Nephron (organoid): Measurements from ENCODE around the gene GALNT13.

ENCODE experiments used
- H3K27ac Mint-ChIP-seq, 3 experiments: 2 replicates each; pipeline ENCODE4 v1.8.0; 2020; ENCODE audit warnings: mixed read lengths in 3 of 3, mild to moderate bottlenecking in 2 of 3, moderate library complexity in 1 of 3
- H3K27me3 Mint-ChIP-seq: 2 replicates; pipeline ENCODE4 v1.8.0; 2021; ENCODE audit warnings: low read depth, mild to moderate bottlenecking, moderate library complexity, mixed read lengths
- H3K36me3 Mint-ChIP-seq: 2 replicates; pipeline ENCODE4 v1.8.0; 2020; ENCODE audit warnings: low read depth, mixed read lengths
- H3K4me1 Mint-ChIP-seq: 2 replicates; pipeline ENCODE4 v1.8.0; 2020; ENCODE audit warnings: mixed read lengths
- H3K4me3 Mint-ChIP-seq, 3 experiments: 2 replicates each; pipeline ENCODE4 v1.8.0; 2020; ENCODE audit warnings: mild to moderate bottlenecking in 3 of 3, mixed read lengths in 3 of 3, moderate library complexity in 2 of 3
- H3K9me3 Mint-ChIP-seq: 2 replicates; pipeline ENCODE4 v1.8.0; 2020; ENCODE audit warnings: mixed read lengths
- TF ChIP-seq, protein P1 (sequence below), 3 experiments: fragments of 200-600 bp; sonication (generic); IDR thresholded peaks; one replicate each; pipeline ENCODE4 v1.5.0; 2021; ENCODE audit warnings: antibody characterized with exemption in 3 of 3; ENCODE audit not compliant: unreplicated experiment in 3 of 3

The GALNT13 gene

DNA sequence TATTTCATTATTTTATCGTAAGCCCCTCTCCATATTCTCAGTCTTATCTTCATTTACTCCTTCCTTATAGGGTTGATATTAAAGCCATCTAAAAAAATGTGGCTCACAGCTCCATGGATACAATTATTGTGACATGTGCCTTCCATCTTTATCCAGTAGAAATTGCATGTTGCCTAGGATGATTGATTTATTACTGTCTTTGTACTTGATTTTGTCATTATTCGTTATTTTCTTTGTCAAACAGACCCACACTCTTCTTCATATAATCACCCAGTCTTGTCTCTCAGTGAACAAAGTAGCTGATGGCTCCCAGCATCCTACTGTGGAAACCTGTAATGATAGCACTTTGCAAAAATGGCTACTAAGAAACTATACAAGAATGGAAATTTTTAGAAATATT, 574.6 kb downstream of the GALNT13 start:
- Mint-ChIP-seq H3K36me3 (no peaks in the 10 kb centered on the region), H3K4me1 (no peaks in the 10 kb centered on the region), H3K27ac (no peak overlapping the region), H3K4me3 (no peak overlapping the region), H3K9me3 (no peaks in the 10 kb centered on the region), H3K27me3 (no peaks in the 10 kb centered on the region)
- TF ChIP-seq, protein P1, sequence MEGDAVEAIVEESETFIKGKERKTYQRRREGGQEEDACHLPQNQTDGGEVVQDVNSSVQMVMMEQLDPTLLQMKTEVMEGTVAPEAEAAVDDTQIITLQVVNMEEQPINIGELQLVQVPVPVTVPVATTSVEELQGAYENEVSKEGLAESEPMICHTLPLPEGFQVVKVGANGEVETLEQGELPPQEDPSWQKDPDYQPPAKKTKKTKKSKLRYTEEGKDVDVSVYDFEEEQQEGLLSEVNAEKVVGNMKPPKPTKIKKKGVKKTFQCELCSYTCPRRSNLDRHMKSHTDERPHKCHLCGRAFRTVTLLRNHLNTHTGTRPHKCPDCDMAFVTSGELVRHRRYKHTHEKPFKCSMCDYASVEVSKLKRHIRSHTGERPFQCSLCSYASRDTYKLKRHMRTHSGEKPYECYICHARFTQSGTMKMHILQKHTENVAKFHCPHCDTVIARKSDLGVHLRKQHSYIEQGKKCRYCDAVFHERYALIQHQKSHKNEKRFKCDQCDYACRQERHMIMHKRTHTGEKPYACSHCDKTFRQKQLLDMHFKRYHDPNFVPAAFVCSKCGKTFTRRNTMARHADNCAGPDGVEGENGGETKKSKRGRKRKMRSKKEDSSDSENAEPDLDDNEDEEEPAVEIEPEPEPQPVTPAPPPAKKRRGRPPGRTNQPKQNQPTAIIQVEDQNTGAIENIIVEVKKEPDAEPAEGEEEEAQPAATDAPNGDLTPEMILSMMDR (IDR thresholded peaks at IDR 0.05; ENCODE audit: unreplicated experiment in 3 of 3): no peak

DNA sequence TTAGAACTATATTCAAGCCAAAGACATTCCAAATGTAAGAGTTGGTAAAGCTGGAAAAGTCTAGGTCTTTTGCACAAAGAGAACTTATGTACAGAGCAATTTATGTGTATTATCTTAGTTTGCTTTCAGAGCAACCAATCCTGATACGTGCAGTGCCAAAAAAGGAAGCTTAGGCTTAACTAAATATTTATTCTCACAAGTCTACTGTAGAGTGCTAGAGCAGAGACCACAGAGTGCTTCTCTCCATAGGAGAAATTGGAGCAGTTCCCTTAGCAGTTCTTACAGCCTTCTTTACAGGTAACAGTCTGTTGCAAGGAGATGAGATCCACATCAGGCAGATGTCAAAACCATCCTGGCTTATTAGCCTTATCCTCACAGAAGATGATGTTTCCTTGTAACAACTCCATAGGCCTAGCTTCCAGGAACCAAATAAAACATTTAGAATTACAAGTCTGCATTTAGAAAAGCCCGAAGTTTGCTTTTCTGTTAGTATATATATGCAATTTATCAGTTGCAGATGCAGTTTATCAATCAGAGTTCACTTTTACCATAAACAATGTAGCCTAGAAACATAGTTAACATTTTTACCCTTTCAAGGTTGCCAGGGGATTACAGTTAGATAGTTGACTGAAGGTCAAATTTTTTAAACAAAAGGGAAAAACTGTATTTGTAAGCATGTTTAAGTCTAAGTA, 576.2 kb downstream of the GALNT13 start:
- TF ChIP-seq, protein P1 (IDR thresholded peaks at IDR 0.05; ENCODE audit: unreplicated experiment in 3 of 3): no peak
- H3K27me3 Mint-ChIP-seq: no peaks in the 10 kb centered on the region

DNA sequence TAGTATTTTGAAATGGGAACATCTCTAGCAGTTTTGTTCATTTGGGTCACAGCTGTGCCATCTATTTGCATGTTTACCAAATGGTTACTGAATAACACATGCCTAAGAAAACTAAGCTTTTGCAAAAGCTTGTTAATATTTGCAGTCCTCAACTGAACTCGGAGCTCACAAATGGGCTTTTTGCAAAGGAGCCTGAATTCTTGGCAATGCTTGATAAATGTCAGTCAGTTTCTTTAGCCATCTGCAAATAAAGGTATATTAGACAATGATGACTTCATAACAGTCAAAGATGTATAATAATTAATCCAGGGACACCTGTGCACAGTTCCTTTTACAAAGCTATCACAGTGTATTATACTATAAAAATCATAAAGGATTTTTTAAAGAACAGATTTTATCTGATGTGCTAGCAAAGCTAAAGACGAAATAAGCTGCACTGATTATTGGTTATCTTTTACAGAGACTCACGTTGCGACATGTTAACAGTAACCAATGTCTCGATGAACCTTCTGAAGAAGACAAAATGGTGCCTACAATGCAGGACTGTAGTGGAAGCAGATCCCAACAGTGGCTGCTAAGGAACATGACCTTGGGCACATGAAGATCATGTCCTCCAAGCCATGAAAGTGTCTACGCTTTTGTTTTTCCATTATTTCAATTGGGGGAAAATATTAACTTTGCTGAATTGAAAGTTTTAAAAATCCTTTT, 578.4 kb downstream of the GALNT13 start:
- H3K27ac Mint-ChIP-seq: no peak overlapping the region
- H3K27me3 Mint-ChIP-seq: no peaks in the 10 kb centered on the region
- no peak overlapping the region for H3K4me3 Mint-ChIP-seq
- no peaks in the 10 kb centered on the region for H3K4me1 Mint-ChIP-seq
- TF ChIP-seq, protein P1 (IDR thresholded peaks at IDR 0.05; ENCODE audit: unreplicated experiment in 3 of 3): no peak
- H3K9me3 Mint-ChIP-seq: no peaks in the 10 kb centered on the region
- no peaks in the 10 kb centered on the region for H3K36me3 Mint-ChIP-seq

More for the DNA sequence above, 576.2 kb downstream of the GALNT13 start:
- Mint-ChIP-seq H3K9me3 (no peaks in the 10 kb centered on the region), H3K36me3 (no peaks in the 10 kb centered on the region), H3K27ac (peak overlapping the region in 1 of 3 experiments; percentile 3), H3K4me3 (no peak overlapping the region), H3K4me1 (no peaks in the 10 kb centered on the region)

DNA sequence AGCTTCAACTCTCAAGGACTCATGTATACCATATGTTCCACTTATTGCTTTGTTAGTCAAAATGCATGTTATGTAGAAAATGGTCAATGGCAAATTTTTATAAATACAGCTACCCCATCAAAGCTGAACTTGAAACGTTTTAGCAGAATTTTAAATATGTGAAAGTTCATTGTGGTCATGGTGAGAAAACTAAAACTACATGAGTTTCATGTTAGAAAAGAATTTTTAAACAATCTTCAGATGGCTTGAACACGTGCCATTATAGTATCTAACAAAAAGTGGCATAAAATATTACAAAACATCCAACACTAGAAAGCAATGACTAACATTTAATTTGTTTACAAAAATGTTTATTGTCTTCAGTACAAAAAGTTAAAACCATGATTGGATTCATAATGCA, 580.7 kb downstream of the GALNT13 start:
- Mint-ChIP-seq H3K4me3 (no peak overlapping the region), H3K9me3 (no peaks in the 10 kb centered on the region), H3K4me1 (no peaks in the 10 kb centered on the region), H3K36me3 (no peaks in the 10 kb centered on the region), H3K27me3 (peaks cover 3% of the 10 kb centered on the region), H3K27ac (no peak overlapping the region)
- TF ChIP-seq, protein P1 (IDR thresholded peaks at IDR 0.05; ENCODE audit: unreplicated experiment in 3 of 3): no peak

DNA sequence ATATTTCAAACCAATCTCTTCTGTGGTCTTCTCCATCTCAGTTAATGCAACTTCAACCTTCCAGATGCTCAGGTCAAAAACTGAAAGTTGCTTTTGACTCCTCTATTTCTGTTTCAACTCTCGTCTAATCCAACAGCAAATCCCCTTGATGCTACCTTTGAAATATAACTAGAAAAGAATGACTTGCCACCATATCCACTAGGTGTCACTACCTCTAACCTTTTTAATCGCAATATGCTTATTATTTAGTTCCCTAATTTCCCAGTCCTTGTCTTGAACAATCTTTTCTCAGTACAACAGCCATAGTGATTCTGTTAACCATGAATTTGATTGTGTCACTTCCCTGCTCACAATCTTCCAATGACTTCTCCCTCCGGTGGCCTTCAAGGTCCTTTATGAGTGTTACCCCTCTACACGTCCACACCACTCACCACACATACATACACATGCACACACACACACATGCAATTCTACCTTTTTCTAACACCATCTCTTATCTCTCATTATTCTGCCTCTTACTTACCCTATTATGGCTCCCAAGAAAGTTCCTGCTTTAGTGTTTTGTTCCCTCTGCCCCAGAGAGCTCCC, 581.3 kb downstream of the GALNT13 start:
- Mint-ChIP-seq H3K27ac (no peak overlapping the region), H3K4me3 (no peak overlapping the region), H3K36me3 (no peaks in the 10 kb centered on the region), H3K9me3 (no peaks in the 10 kb centered on the region), H3K27me3 (peaks cover 3% of the 10 kb centered on the region), H3K4me1 (no peaks in the 10 kb centered on the region)
- TF ChIP-seq, protein P1 (IDR thresholded peaks at IDR 0.05; ENCODE audit: unreplicated experiment in 3 of 3): peak; percentile 7 to 42 (median 29)
